DOHH2 (cell line): ENCODE data around the gene SDC1.

ENCODE experiments used
- H3F3A ChIP-seq: fragments of 200-600 bp; sonication (generic), shearing (Covaris generic); 2 replicates; pipeline ENCODE4 v1.6.0; 2016; ENCODE audit warnings: antibody characterized with exemption, mild to moderate bottlenecking; ENCODE audit not compliant: control insufficient read depth, insufficient read depth
- H3K27ac ChIP-seq: fragments of 200-600 bp; sonication (generic); 2 replicates; pipeline ENCODE4 v1.5.1; 2014; ENCODE audit warnings: low read depth, mild to moderate bottlenecking, low read length, moderate library complexity
- H3K27me3 ChIP-seq: fragments of 200-600 bp; sonication (generic); 2 replicates; pipeline ENCODE4 v1.6.1; 2014; ENCODE audit warnings: mild to moderate bottlenecking, low read length, mixed read lengths; ENCODE audit not compliant: control insufficient read depth
- H3K36me3 ChIP-seq: fragments of 200-600 bp; sonication (generic); 2 replicates; pipeline ENCODE4 v1.6.1; 2014; ENCODE audit warnings: mild to moderate bottlenecking, low read length, moderate library complexity, mixed read lengths; ENCODE audit not compliant: control insufficient read depth
- H3K4me1 ChIP-seq: fragments of 200-600 bp; sonication (generic); 2 replicates; pipeline ENCODE4 v1.6.1; 2014; ENCODE audit warnings: mild to moderate bottlenecking, low read length, mixed read lengths; ENCODE audit not compliant: control insufficient read depth
- H3K4me2 ChIP-seq: fragments of 200-600 bp; sonication (generic); 2 replicates; pipeline ENCODE4 v1.6.0; 2014; ENCODE audit warnings: mild to moderate bottlenecking, low read length, moderate library complexity
- H3K4me3 ChIP-seq: fragments of 200-600 bp; sonication (generic); 2 replicates; pipeline ENCODE4 v1.5.1; 2014; ENCODE audit warnings: mild to moderate bottlenecking, low read length, mixed read lengths
- H3K79me2 ChIP-seq: fragments of 200-600 bp; sonication (generic); 2 replicates; pipeline ENCODE4 v1.6.1; 2014; ENCODE audit warnings: mild to moderate bottlenecking, low read length, mixed read lengths; ENCODE audit not compliant: control insufficient read depth
- H3K9me2 ChIP-seq: fragments of 200-600 bp; sonication (generic); replicated peaks from 2 replicates; pipeline ENCODE4 v1.6.1; 2014; ENCODE audit warnings: mild to moderate bottlenecking, low read length, mixed read lengths; ENCODE audit not compliant: control insufficient read depth
- H3K9me3 ChIP-seq: fragments of 200-600 bp; sonication (generic); 2 replicates; pipeline ENCODE4 v1.6.1; 2014; ENCODE audit warnings: antibody characterized with exemption, low read length, mixed read lengths; ENCODE audit not compliant: control insufficient read depth, insufficient read depth
- H4K20me1 ChIP-seq: fragments of 200-600 bp; sonication (generic); 2 replicates; pipeline ENCODE4 v1.6.0; 2014; ENCODE audit warnings: low read depth, mild to moderate bottlenecking, antibody characterized with exemption, low read length, moderate library complexity; ENCODE audit not compliant: control insufficient read depth, insufficient read depth
- EZH2phosphoT487 ChIP-seq: fragments of 200-600 bp; sonication (generic); IDR thresholded peaks from 2 replicates; pipeline ENCODE4 v1.6.1; 2017; ENCODE audit warnings: borderline replicate concordance, mild to moderate bottlenecking, antibody characterized with exemption, low read length, moderate library complexity, mixed read lengths
- TF ChIP-seq, protein P1 (sequence below): fragments of 200-600 bp; sonication (generic); IDR thresholded peaks from one replicate; pipeline ENCODE4 v1.5.1; 2014; ENCODE audit warnings: antibody characterized with exemption, mild to moderate bottlenecking, low read depth, low read length; ENCODE audit not compliant: poor library complexity, severe bottlenecking

Gene SDC1

GRCh38 chr2:20188851-20189250, 36.1 kb downstream of the SDC1 start:
- H3K27ac ChIP-seq, result no peak overlapping the region
- H3K27me3 ChIP-seq, result peaks cover 22% of the 10 kb centered on the region
- no peaks in the 10 kb centered on the region for H3K4me1 ChIP-seq
- no peaks in the 10 kb centered on the region for H3K36me3 ChIP-seq
- H3F3A ChIP-seq, result no peaks in the 10 kb centered on the region
- no peaks in the 10 kb centered on the region for H3K9me3 ChIP-seq
- no peak overlapping the region for H3K4me2 ChIP-seq
- no peaks in the 10 kb centered on the region for H3K9me2 ChIP-seq
- no peak for TF ChIP-seq EZH2phosphoT487
- TF ChIP-seq, protein P1, sequence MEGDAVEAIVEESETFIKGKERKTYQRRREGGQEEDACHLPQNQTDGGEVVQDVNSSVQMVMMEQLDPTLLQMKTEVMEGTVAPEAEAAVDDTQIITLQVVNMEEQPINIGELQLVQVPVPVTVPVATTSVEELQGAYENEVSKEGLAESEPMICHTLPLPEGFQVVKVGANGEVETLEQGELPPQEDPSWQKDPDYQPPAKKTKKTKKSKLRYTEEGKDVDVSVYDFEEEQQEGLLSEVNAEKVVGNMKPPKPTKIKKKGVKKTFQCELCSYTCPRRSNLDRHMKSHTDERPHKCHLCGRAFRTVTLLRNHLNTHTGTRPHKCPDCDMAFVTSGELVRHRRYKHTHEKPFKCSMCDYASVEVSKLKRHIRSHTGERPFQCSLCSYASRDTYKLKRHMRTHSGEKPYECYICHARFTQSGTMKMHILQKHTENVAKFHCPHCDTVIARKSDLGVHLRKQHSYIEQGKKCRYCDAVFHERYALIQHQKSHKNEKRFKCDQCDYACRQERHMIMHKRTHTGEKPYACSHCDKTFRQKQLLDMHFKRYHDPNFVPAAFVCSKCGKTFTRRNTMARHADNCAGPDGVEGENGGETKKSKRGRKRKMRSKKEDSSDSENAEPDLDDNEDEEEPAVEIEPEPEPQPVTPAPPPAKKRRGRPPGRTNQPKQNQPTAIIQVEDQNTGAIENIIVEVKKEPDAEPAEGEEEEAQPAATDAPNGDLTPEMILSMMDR, result no peak
- H3K4me3 ChIP-seq, result no peak overlapping the region
- no peaks in the 10 kb centered on the region for H3K79me2 ChIP-seq
- no peaks in the 10 kb centered on the region for H4K20me1 ChIP-seq

GRCh38 chr2:20188201-20188600, 36.7 kb downstream of the SDC1 start:
- Histone ChIP-seq H4K20me1 (no peaks in the 10 kb centered on the region), H3K4me2 (no peak overlapping the region), H3K4me1 (no peaks in the 10 kb centered on the region), H3K4me3 (no peak overlapping the region), H3K27ac (no peak overlapping the region), H3K79me2 (no peaks in the 10 kb centered on the region), H3K36me3 (no peaks in the 10 kb centered on the region), H3K9me3 (no peaks in the 10 kb centered on the region), H3F3A (no peaks in the 10 kb centered on the region), H3K27me3 (peaks cover 22% of the 10 kb centered on the region), H3K9me2 (no peaks in the 10 kb centered on the region)
- TF ChIP-seq EZH2phosphoT487, result no peak
- TF ChIP-seq, protein P1, result no peak

GRCh38 chr2:20187331-20187730, 37.6 kb downstream of the SDC1 start:
- no peaks in the 10 kb centered on the region for H3K9me2 ChIP-seq
- no peaks in the 10 kb centered on the region for H3K4me1 ChIP-seq
- no peaks in the 10 kb centered on the region for H3F3A ChIP-seq
- H3K27ac ChIP-seq, result no peak overlapping the region
- peaks cover 22% of the 10 kb centered on the region for H3K27me3 ChIP-seq
- H3K4me2 ChIP-seq, result no peak overlapping the region
- H3K4me3 ChIP-seq, result no peak overlapping the region
- H4K20me1 ChIP-seq, result no peaks in the 10 kb centered on the region
- no peaks in the 10 kb centered on the region for H3K9me3 ChIP-seq
- no peaks in the 10 kb centered on the region for H3K79me2 ChIP-seq
- no peaks in the 10 kb centered on the region for H3K36me3 ChIP-seq
- TF ChIP-seq EZH2phosphoT487, result no peak
- TF ChIP-seq, protein P1, result no peak

DNA sequence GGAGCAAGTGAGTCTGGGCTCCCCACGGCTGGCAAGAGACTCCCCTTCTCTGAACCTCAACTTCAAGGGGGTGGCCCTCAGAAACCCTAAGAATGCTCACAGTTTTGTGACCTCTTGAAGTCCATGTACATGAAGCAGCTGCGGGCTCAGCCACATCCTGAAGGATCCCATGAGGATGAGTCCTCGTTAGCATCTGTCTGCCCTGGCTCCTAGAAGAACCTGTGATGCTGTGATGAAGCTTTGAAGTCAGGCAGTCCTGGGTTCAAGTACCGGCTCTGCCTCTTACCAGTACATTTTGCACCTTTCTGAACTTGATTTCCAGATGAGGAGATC, 38.1 kb downstream of the SDC1 start:
- H4K20me1 ChIP-seq, result no peaks in the 10 kb centered on the region
- no peak overlapping the region for H3K27ac ChIP-seq
- no peak overlapping the region for H3K4me2 ChIP-seq
- TF ChIP-seq, protein P1, result no peak
- no peak for TF ChIP-seq EZH2phosphoT487
- H3K79me2 ChIP-seq, result no peaks in the 10 kb centered on the region
- no peak overlapping the region for H3K4me3 ChIP-seq
- no peaks in the 10 kb centered on the region for H3K9me3 ChIP-seq
- H3F3A ChIP-seq, result no peaks in the 10 kb centered on the region
- H3K4me1 ChIP-seq, result no peaks in the 10 kb centered on the region
- H3K36me3 ChIP-seq, result no peaks in the 10 kb centered on the region
- no peaks in the 10 kb centered on the region for H3K9me2 ChIP-seq
- H3K27me3 ChIP-seq, result peaks cover 22% of the 10 kb centered on the region
